SHP77 treated with DMSO at 0.1 percent for 48 hours (cell line): ENCODE data around the gene CXCL1.

Experiments
- DNase-seq: peaks from one replicate; lab custom pipeline; 2025; lab: John Stamatoyannopoulos, UW

The CXCL1 gene

DNA sequence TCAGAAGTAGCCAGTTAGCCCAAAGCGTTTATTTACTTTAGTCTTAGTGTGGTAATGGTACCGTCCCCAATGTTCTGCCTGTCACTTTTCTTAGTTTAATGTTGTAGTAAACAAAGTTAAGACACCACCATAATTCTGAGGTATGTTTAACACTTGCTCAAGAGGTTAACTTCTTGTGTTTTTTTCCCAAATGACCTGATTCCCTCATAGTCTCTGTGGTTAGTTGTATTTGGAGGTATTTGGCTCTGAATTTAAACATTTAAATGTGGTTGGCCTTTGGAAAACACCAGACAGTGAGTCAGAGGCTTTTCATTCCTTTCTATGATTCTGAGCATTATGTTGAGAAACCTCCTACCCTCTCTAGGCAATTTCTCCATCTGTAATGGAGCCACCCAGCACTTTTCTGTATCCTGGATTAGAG, 47.9 kb downstream of the CXCL1 start:
- no peak for DNase-seq

DNA sequence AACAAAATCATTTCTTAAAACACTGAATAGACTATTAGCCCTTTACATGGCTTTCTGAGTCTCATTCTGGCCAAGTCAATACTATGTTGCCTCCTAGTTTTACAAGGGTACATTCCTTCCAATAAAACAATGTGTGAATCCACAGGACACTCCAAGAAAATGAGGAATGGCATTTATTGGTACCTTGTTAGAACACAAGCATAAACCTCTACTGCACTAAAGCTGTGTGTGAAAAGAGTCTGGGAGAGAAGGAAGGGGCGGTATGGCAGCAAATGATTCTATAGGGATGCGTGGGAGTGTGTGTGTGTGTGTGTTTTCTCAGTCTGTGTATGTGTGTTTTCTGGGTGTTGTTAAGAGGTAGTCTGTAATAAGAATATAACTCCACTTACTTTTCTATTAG, 48.9 kb downstream of the CXCL1 start:
- no peak for DNase-seq

DNA sequence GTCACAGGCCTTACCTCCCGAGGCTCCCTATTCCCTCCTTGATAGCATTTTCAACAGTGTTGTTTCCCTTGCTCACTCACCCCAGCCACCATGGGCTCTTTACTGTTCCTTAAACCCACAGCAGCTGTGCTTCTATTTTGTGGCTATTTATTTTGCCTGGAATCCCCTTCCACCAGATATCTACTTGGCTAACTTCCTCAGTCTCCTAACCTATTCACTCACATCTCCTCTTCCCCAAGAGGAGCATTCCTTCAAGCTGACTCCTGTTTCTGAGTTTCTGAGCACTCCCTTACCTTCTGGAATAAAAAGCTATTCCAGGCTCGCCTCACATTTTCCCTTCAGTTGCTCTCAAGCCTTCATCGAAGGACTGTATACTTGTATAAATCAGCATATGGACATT, 50.5 kb downstream of the CXCL1 start:
- no peak for DNase-seq
